ENCODE measurements around the gene MAOB. TPM values are rescaled to one million over a fixed set of nuclear protein-coding genes. Genes with fewer than 3 reads are reported as not detected.

Gene MAOB
- total RNA-seq, result 4.5 TPM

GRCh38 chrX:43882294-43882681 is at the start of gene MAOB:
Gene MAOB, minus strand, starts transcription at chrX:43882450. Its CDS starts 151 bp downstream, at chrX:43882299.

Other genes with a start within 250 kb of the MAOB start
- 58.4 TPM for gene MAOA, start 226.2 kb downstream of the MAOB start, total RNA-seq
- 13.5 TPM for gene NDP, start 90.9 kb upstream of the MAOB start, total RNA-seq

Measured in camera-type eye (tissue), 1 donor.